GM23248 (cell line): ENCODE results near the gene TMEM259. TPM values are rescaled to one million over a fixed set of nuclear protein-coding genes. Genes with fewer than 3 reads are reported as not detected.

Source experiments
- DNase-seq: peaks from one replicate; pipeline ENCODE4 v3.0.0-alpha.2; 2015
- H2AFZ ChIP-seq: fragments of 200-600 bp; sonication (generic); 2 replicates; pipeline ENCODE4 v1.6.1; 2016; ENCODE audit warnings: antibody characterized with exemption
- H3F3A ChIP-seq: fragments of 200-600 bp; sonication (generic); 2 replicates; pipeline ENCODE4 v1.6.1; 2016; ENCODE audit warnings: mild to moderate bottlenecking, antibody characterized with exemption, mixed run types; ENCODE audit not compliant: insufficient read depth
- H3K27ac ChIP-seq: fragments of 200-600 bp; sonication (generic); 2 replicates; pipeline ENCODE4 v1.5.1; 2016; ENCODE audit warnings: mild to moderate bottlenecking
- H3K27me3 ChIP-seq: fragments of 200-600 bp; sonication (generic); replicated peaks from 2 replicates; pipeline ENCODE4 v1.6.1; 2016; ENCODE audit warnings: mild to moderate bottlenecking; ENCODE audit not compliant: insufficient read depth
- H3K36me3 ChIP-seq: fragments of 200-600 bp; sonication (generic); 2 replicates; pipeline ENCODE4 v1.6.1; 2016; ENCODE audit warnings: low read depth, mild to moderate bottlenecking
- H3K4me1 ChIP-seq: fragments of 200-600 bp; sonication (generic); 2 replicates; pipeline ENCODE4 v1.6.1; 2016; ENCODE audit warnings: mild to moderate bottlenecking; ENCODE audit not compliant: insufficient read depth
- H3K4me2 ChIP-seq: fragments of 200-600 bp; sonication (generic); one replicate; pipeline ENCODE4 v1.6.1; 2016; ENCODE audit warnings: mild to moderate bottlenecking; ENCODE audit not compliant: unreplicated experiment
- H3K4me3 ChIP-seq: fragments of 200-600 bp; sonication (generic); 2 replicates; pipeline ENCODE4 v1.5.1; 2016; ENCODE audit warnings: mild to moderate bottlenecking
- H3K79me2 ChIP-seq: fragments of 200-600 bp; sonication (generic); 2 replicates; pipeline ENCODE4 v1.6.1; 2016; ENCODE audit warnings: mild to moderate bottlenecking; ENCODE audit not compliant: insufficient read depth
- H3K9ac ChIP-seq: fragments of 200-600 bp; sonication (generic); 2 replicates; pipeline ENCODE4 v1.6.1; 2016; ENCODE audit warnings: mild to moderate bottlenecking
- H3K9me2 ChIP-seq: fragments of 200-600 bp; sonication (generic); 2 replicates; pipeline ENCODE4 v1.6.1; 2016; ENCODE audit warnings: mixed run types, mild to moderate bottlenecking, moderate library complexity; ENCODE audit not compliant: insufficient read depth
- H3K9me3 ChIP-seq: fragments of 200-600 bp; sonication (generic); one replicate; pipeline ENCODE4 v1.6.1; 2017; ENCODE audit warnings: low read depth
- H4K20me1 ChIP-seq: fragments of 200-600 bp; sonication (generic); 2 replicates; pipeline ENCODE4 v1.6.0; 2016; ENCODE audit not compliant: insufficient read depth
- EZH2 ChIP-seq: fragments of 200-600 bp; sonication (generic); IDR thresholded peaks from 2 replicates; pipeline ENCODE4 v1.6.1; 2018; ENCODE audit warnings: antibody characterized with exemption, mild to moderate bottlenecking; ENCODE audit not compliant: insufficient read depth, poor library complexity, severe bottlenecking
- EZH2phosphoT487 ChIP-seq: fragments of 200-600 bp; sonication (generic); IDR thresholded peaks from 2 replicates; pipeline ENCODE4 v1.6.1; 2018; ENCODE audit warnings: antibody characterized with exemption, moderate library complexity, mild to moderate bottlenecking, low read depth; ENCODE audit not compliant: insufficient read depth
- WGBS, 2 experiments: methylation state at CpG; one replicate each; pipeline ENCODE4 v1.1.6; 2015 to 2017; ENCODE audit warnings: low lambda C conversion rate in 2 of 2, low coverage in 1 of 2; ENCODE audit errors: missing lambda C conversion rate in 2 of 2; 5-methylcytosine and 5-hydroxymethylcytosine counted together
- in situ Hi-C: fragments of 300-500 bp; cut with MboI; formaldehyde crosslinking; loops from 2 replicates; pipeline ENCODE4 v1.15.0; 2020
- polyA plus RNA-seq: library from polyadenylated mRNA; unstranded; fragments of >200 nt; fragmentation: Nextera tagmentation; extraction: Ambion mirVana; gene quantifications from 2 replicates; pipeline ENCODE4 v1.2.1, GENCODE V29; 2016
- total RNA-seq: library from RNA; depleted of rRNA; stranded (reverse); fragments of >200 nt; shearing (Covaris generic); gene quantifications from 2 replicates; pipeline ENCODE4 v1.2.3, GENCODE V29; 2014

TMEM259 gene
- total and polyA plus RNA-seq, 2 experiments from 2014 or later, result 79.7 to 132 TPM

- Histone ChIP-seq H3K27me3 (no peaks in the 10 kb centered on the region), H2AFZ (no peak overlapping the region), H3K79me2 (peaks cover 63% of the 10 kb centered on the region), H3K4me2 (peak overlapping the region; percentile 92), H3K9me2 (no peaks in the 10 kb centered on the region), H3F3A (peaks cover 17% of the 10 kb centered on the region), H4K20me1 (no peaks in the 10 kb centered on the region; the same call in 1 of the 2 replicates), H3K36me3 (no peaks in the 10 kb centered on the region), H3K4me3 (peak overlapping the region; percentile 85), H3K4me1 (peaks cover 33% of the 10 kb centered on the region), H3K27ac (peak overlapping the region; percentile 85), H3K9ac (peak overlapping the region; percentile 94), H3K9me3 (no peaks in the 10 kb centered on the region)
- WGBS, 2 experiments, result 53 to 60% methylated on average over 18 of the region's 18 CpGs
- TF ChIP-seq EZH2, result no peak
- no peak for TF ChIP-seq EZH2phosphoT487
- DNase-seq, result no peak
- in situ Hi-C loops, result no loop called here
Measured at GRCh38 chr19:1019616-1019961, 1.3 kb downstream of the TMEM259 start.

- no peaks in the 10 kb centered on the region for H3K9me2 ChIP-seq
- H3K4me1 ChIP-seq, result peaks cover 33% of the 10 kb centered on the region
- H3K27me3 ChIP-seq, result no peaks in the 10 kb centered on the region
- no peaks in the 10 kb centered on the region for H3K36me3 ChIP-seq
- H4K20me1 ChIP-seq, result no peaks in the 10 kb centered on the region; the same call in 1 of the 2 replicates
- no peak for TF ChIP-seq EZH2
- no peak for TF ChIP-seq EZH2phosphoT487
- H2AFZ ChIP-seq, result no peak overlapping the region
- DNase-seq, result no peak
- peak overlapping the region; percentile 85 for H3K4me3 ChIP-seq
- no peaks in the 10 kb centered on the region for H3K9me3 ChIP-seq
- peaks cover 68% of the 10 kb centered on the region for H3K79me2 ChIP-seq
- H3F3A ChIP-seq, result peaks cover 17% of the 10 kb centered on the region
- WGBS, 2 experiments, result 41 to 43% methylated on average over 16 to 17 of the region's 17 CpGs
- peak overlapping the region; percentile 85; the same call in 1 of the 2 replicates for H3K27ac ChIP-seq
- H3K4me2 ChIP-seq, result peak overlapping the region; percentile 92
- peak overlapping the region; percentile 94 for H3K9ac ChIP-seq
- in situ Hi-C loops, result no loop called here
Measured at GRCh38 chr19:1018932-1019615, 1.8 kb downstream of the TMEM259 start.

GRCh38 chr19:1018393-1018792 is 2.5 kb downstream of the TMEM259 start:
- no peak for DNase-seq
- Histone ChIP-seq H3K4me1 (peaks cover 33% of the 10 kb centered on the region), H3K9me3 (no peaks in the 10 kb centered on the region), H3K36me3 (no peaks in the 10 kb centered on the region), H3K27me3 (no peaks in the 10 kb centered on the region), H3K9me2 (no peaks in the 10 kb centered on the region), H3F3A (peaks cover 17% of the 10 kb centered on the region), H3K27ac (no peak overlapping the region; the same call in 1 of the 2 replicates), H4K20me1 (no peaks in the 10 kb centered on the region; the same call in 1 of the 2 replicates), H3K4me2 (no peak overlapping the region), H3K79me2 (peaks cover 75% of the 10 kb centered on the region), H3K9ac (peak overlapping the region; percentile 94; the same call in 1 of the 2 replicates), H2AFZ (no peak overlapping the region), H3K4me3 (0 out of 2 replicates have a peak overlapping the region, but pooled peaks have one; percentile 85)
- TF ChIP-seq EZH2phosphoT487 (no peak), EZH2 (no peak)
- in situ Hi-C loops, result no loop called here
- 62 to 80% methylated on average over 5 of the region's 5 CpGs for WGBS, 2 experiments

- TF ChIP-seq EZH2phosphoT487, result no peak
- TF ChIP-seq EZH2, result no peak
- peaks cover 80% of the 10 kb centered on the region for H3K79me2 ChIP-seq
- peaks cover 13% of the 10 kb centered on the region for H3F3A ChIP-seq
- H3K27ac ChIP-seq, result peak overlapping the region; percentile 64; the same call in 1 of the 2 replicates
- H3K4me1 ChIP-seq, result peaks cover 33% of the 10 kb centered on the region
- H3K9me2 ChIP-seq, result no peaks in the 10 kb centered on the region
- WGBS, 2 experiments, result 78 to 81% methylated on average over 9 of the region's 9 CpGs
- no peaks in the 10 kb centered on the region; the same call in 1 of the 2 replicates for H4K20me1 ChIP-seq
- H2AFZ ChIP-seq, result no peak overlapping the region
- H3K9me3 ChIP-seq, result no peaks in the 10 kb centered on the region
- no peaks in the 10 kb centered on the region for H3K27me3 ChIP-seq
- H3K4me2 ChIP-seq, result no peak overlapping the region
- H3K36me3 ChIP-seq, result no peaks in the 10 kb centered on the region
- H3K9ac ChIP-seq, result peak overlapping the region; percentile 94; the same call in 1 of the 2 replicates
- no peak for DNase-seq
- in situ Hi-C loops, result no loop called here
- H3K4me3 ChIP-seq, result no peak overlapping the region
Measured at GRCh38 chr19:1017906-1018305, 3.0 kb downstream of the TMEM259 start.
